Measurements from ENCODE around the gene GOT1.

The GOT1 gene

DNA sequence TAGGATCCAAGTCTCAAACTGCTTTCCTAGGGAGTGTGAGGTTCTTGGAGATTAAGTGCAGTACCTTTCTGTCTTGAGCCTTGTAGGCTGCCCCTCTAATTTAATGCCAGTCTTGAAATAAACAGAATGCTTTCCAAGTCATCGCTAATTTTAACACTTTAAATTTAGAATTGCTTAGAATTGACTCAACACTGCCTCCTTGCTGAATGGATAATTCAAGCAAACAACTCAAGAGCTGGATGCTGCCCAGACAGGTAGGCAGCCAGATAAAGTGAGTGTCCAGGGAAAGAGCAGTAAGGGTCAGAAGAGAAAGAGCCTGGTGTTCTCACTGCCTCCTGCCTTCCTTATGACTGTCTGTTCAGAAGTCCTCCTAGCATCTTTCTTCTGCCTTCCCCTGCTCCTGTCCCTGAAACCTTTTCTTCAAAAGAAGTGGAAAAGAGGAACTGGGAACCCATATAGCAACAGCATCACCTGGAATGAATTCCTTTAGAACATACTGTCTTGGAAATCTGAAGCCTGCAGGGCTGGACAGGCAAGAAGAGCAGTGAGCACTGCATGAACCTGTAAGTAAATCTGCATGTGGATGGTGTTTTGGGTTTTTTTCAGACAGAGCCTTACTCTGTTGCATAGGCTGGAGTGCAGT lies 3.1 kb upstream of the GOT1 start:
- DNase-seq (ENCODE audit: low read depth): no peak

DNA sequence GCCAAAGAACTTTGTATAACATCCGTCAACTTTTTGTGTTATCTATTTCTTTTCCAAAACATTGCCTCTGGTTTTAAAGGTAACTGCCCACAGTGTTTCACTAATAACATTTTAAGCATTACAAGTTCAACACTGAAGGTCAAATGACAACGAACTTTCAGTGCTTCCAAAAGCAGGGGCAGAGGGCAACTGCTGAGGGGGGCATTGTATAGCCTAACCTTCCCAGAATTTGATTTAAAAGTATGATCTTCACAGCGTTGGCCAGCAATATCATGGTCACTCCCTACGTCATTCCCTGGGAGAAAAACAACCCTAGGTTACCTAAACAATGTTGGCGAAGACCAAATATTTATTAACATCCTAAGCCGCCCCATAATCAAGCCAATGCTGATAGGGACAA lies 2.5 kb upstream of the GOT1 start:
- DNase-seq (ENCODE audit: low read depth): no peak

DNA sequence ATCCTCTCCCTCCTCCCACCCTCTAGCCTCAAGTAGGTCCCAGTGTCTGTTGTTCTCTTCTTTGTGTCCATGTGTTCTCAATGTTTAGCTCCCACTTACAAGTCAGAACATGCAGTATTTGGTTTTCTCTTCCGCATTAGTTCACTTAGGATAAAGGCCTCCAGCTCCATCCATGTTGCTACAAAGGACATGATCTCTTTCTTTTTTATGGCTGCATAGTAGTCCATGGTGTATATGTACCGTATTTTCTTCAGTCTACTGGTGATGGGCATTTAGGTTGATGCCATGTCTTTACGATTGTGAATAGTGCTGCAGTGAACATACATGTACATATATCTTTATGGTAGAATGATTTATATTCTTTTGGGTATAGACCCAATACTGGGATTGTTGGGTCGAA lies 1.6 kb upstream of the GOT1 start:
- DNase-seq (ENCODE audit: low read depth): no peak

DNA sequence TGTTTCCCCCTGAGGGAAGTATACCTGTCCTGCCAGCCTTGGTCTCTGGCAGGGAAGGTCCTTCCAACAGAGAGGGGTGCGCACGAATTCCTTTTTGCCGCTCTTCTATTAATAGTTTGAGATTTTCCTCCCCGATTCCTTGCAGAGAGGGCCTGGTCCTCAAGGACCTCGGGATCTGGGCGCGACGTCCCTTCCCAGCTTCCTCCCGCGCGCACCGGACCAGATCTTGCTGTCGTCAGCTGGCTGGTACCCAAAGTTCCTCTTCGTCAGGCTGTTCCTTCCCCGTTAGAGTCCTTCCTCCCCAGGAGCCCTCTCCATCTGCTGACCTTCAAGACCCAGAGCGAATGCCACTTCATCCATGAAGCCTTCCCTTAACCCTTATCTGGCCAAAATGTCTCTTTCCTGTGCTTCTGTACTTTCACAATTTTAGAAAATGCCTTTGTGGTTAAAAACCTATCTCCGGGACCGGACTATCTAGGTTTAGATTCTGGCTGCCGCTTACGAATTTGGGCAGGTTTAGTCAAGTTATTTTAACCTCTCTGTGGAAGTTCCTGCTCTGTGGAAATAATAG lies 851 bp upstream of the GOT1 start:
- no peak for DNase-seq (ENCODE audit: low read depth)

DNA sequence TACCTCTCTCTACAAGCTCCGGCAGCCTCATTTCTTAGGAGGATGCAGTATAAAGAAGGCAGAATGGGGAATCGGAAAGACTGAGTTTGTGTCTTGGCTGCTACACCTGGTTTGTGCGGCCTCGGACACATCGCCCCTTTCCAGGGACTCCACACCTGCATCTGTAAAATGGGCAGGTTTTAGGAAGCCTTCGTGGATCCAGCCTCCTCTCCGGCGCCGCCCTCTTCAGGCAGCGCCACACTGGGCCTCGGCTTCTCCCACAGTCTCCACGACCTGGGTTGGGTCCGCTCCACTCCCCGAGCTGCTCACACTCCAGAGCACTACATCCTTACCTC lies 341 bp downstream of the GOT1 start:
- DNase-seq (ENCODE audit: low read depth): no peak

DNA sequence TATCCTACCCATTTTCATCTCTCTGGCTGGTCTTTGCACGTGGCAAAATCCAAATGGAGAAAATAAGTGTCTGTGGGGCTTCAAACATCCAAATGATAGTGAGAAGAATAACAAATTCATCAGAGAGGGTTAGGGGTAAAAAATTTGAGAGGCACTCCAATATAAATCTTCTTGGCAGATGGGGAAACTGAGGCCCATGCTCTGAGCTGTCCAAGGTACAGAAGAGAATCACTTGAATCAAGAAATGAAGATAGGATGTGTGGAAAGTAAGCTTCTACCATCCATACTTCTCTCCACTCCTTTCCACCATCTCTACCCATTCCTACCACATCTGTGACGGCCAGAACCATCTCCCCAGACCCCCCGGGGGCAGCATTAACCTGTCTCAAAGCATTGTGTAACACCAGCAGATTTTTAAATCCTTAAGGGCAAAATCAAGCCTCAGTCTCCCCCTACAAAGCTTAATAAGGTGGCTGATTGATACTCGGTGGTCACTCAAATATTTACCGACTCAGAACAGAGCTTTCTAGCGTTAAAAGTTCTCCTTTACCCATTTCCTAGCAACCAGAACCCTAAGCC lies 818 bp downstream of the GOT1 start:
- no peak for DNase-seq (ENCODE audit: low read depth)

DNA sequence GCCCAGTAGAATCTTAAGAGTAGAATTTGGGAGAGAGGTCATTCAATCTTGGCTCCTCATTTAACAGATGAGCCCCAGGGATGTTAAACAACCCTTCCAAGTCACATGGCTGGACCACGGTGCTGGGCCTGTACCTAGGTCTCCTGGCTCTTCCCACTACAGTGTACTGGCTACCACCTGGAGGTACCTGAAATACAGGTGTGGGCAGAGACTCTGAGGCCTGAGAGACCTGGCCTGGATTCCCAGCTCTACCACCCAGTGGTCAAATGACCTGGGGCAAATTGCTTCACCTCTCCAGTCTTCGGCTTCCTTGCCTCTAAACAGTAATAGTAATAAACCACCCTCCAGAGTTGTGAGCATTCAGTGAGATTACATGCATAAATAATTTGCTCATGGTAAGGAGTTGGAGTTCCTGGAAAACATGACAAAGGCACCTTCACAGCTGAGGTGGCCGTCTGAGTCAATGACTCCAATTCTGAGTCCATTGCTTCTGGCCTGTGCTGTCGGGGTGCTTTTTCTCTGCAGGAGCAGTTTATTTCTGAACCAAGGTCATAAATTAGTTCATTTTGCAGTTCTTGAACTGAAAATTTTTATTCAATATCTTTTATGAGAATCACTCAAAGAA lies 2.7 kb downstream of the GOT1 start:
- DNase-seq (ENCODE audit: low read depth): no peak

DNA sequence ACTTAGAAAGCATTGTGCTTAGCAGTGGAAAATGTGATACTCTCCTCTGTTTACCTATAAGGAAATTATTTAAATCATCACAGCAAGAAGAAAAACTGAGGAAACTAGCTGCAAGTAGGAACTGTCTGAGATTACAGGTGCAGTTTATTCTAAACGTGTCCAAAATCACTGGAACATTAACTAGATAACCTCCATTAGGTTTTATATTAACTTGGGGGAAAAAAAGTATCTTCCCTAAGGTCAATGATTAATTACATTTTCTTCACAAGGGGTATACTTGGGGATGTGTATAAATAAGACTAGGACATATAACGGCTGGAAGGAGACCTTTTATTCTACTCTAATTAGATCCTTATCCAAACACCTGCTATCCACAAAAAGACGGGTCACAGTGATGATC lies 3.7 kb downstream of the GOT1 start:
- DNase-seq (ENCODE audit: low read depth): no peak

DNA sequence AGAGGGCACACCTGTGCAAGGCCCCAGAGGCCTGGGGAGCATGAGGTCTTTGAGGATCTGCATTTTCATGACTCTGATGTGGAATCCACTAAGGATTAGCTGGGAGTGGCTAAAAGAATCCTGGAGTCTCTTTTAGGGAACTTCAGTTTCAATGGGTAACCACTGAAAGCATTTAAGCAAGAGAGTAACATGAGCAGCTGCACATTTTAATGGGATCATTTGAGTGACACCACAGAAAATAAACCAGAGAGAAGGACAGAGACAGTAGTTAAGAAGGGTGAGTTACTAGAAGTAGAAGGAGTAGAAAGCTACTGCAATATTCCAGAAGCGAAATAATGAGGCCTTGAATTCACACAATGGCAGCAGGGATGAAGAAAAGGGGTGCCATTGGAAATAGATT lies 5.2 kb downstream of the GOT1 start:
- DNase-seq (ENCODE audit: low read depth): no peak

DNA sequence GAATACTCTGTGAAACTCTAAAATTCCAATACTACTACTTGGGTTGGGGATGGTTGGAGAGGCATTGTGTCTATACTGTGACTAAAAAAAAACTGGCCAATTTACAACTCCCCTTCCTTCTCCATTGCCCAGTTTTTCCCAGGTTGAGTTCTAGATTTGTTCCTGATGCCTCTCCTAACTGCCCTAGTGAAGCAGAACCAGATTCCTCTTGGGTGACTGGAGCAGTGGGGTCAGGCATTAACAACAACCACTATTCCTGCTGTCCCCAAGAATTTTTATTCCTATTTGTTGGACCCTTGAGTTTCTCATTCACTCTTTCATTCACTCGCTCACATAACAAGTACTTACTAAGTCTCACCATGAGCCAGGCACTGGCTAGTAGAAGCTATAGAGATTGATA lies 5.8 kb downstream of the GOT1 start:
- DNase-seq (ENCODE audit: low read depth): no peak

DNA sequence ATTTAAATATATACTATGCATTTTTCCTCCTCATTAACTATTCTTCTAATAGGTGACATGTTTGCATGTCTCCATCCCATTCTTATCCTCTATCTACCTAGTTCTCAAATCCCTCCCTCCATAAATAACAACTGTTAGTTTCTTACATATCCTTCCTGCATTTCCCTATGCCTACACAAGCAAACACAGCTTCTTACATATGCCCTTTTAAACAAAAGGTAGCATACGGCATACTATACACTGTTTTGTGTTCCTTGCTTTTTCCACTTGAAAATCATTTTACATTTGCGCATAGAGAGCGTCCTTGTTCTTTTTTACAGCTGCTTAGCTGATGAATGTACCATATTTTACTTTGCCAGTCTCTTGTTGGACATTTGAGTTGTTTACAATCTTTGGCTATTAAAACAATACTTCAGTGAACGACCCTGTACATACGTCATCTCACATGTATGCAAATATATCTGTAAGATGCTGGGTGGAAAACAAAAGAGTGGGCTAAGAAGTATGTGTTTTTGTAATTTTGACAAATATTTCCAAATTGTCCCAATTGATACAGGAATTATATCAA lies 7.8 kb downstream of the GOT1 start:
- DNase-seq (ENCODE audit: low read depth): no peak

DNA sequence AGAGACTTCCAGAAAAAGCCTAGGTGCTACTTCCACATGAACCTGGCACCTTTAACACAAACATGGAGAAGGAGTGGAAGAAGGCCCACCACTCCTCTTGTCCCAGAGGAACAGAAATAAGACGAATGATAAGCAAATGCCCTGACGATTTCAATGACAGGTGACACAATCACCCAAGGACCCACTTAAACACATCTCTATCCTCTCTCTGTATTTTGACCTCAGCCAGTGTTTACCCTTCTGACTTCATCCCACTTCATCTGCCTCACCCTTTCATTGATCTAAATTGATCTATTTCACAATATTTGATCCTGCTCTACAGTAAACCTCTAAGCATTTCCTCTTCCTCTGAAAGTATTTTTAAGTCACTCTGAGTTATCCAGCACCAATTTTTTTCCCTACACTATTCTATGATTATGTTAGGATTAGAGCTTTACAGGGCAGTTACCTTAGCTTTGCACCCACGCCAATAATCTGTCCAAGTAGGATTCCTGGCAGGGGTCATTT lies 9.1 kb downstream of the GOT1 start:
- no peak for DNase-seq (ENCODE audit: low read depth)

DNA sequence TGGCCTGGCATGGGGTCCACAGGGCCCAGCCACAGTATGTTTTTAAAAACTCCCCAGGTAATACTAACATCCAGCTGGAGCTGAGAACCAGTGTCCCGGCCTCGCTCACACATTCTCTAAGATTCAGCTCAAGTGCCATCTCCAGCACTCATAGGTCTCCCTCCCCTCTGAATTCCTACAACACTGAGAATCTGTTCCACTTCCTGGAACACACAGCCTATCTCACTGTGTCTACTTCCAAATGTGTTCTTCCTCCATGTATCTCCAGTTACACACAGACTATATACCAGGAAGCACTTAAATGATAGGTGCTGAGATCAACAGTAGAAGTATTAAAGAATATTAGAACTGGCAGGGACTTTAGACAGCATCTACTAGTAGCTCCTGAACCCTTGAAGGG lies 10.7 kb downstream of the GOT1 start:
- DNase-seq (ENCODE audit: low read depth): no peak

DNA sequence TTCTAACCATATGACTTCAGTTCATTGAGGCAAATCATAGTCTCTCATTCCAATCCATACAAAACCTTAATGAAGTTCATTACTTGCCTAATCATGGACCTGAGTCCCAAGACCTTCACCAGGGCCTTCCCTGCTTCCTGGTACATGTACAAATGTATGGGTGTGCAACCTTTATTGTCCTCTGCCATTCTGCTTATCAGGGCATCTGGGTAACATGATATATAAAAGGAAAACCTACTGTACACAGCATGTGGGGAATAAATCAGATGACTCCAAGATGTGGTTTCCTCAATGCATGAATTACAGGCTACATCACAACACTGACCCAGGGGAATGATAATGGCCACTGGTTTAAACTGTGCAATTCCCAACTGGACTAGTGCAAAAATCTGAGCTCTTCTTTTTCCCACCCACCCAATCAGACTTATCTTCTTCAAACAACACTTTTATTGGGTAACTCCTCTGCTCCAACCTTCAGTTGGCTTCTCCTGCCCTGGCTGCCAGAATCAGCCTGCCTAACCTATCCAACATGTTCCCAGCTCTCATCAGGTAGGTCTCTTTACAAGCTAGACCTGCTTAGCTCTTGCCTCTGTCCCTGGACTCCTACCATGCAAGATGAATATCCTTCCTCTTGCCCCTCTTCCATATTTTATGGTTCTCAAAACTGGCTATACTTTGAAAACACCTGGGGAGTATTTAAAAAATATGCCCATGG lies 11.4 kb downstream of the GOT1 start:
- DNase-seq (ENCODE audit: low read depth): no peak

DNA sequence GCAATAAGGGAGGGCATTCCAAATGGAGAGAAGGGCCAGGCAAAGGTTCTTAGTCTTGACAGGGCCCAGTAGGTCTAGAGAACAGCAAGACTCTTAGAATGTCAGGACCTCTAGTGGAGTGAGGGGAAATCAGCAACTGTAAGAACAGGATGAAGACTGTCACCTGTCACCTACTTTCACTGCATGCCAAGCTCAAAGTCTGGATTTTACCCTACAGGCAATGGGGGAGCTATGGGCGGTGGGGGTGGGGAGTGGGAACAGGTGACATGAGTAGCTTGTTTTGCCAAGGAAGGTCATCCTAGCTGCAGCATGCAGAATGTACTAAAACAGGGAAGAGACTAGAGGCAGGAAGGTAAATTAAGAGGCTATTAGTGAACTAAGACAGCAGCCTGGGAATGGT lies 18.3 kb downstream of the GOT1 start:
- no peak for DNase-seq (ENCODE audit: low read depth)

DNA sequence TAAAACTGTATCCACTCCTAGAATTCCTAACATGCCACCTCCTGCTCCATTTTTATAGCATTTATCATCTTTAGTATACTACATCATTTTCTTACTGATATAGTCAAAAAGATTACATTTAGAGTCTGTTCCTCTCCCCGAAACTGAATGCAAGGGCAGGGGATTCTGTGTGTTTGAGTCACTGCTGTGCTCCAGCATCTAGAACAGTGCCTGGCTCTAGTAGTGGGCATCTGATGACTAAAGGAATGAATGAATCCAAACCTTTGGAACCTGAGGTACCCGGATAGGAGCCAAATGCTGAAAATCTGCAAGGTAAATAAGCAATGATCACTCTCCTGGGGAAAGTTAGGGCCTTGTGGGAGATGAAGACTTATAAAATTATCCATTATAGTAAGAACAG lies 18.9 kb downstream of the GOT1 start:
- no peak for DNase-seq (ENCODE audit: low read depth)

DNA sequence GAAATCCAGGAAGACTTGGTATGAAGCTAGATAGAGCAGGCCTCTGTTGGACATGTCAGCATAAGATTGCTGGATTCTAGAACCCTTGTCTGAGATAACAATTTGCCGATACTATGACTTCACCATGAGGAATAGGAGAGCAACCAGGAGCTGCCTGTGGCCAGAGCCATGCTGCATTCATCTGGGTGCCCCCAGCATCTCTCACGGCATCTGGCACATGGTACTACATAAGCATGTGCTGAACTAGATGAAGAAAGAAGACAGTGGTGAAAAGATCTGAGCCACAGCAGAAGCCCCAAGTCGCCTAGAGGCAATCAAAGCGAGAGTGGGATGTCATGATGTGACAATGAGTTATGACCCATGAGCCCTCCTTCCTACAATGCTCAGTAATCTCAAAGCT lies 19.5 kb downstream of the GOT1 start:
- DNase-seq (ENCODE audit: low read depth): no peak

DNA sequence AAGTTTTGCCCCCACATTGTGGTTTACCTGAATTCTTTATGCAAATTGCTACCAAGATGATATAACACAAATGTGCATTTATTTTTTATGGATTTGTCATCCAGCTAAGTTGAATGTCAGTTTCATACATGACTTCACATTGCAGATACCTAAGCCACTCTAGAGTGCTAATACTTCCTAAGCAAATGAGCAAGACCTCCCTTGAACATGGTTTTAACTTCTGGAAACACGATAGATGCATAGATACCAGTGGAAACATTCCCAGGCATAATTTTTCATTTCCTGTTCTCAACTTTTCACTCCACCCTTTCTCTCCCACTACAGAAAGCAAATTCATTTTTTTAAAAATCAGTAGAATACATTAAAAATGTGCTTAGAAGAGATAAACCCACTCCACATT lies 20.3 kb downstream of the GOT1 start:
- DNase-seq (ENCODE audit: low read depth): no peak

DNA sequence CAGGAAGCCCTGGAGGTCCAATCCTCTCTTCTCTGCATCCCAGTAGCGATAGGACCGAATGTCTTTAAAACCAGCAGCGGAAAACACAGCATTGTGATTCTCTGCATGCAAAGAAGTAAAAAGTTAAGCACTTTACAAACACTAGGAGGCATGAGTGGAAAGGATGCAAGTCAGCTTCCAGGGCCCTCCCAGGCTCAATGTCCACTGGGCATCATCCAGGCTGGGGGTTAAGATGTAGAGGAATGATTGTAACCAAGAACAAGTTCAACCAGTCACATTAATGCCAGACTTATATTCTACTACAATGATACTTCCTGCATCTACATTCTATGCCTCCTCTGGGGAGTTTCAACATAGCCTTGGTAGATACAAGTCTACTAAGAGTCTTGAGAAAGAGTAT lies 24.3 kb downstream of the GOT1 start:
- no peak for DNase-seq (ENCODE audit: low read depth)

DNA sequence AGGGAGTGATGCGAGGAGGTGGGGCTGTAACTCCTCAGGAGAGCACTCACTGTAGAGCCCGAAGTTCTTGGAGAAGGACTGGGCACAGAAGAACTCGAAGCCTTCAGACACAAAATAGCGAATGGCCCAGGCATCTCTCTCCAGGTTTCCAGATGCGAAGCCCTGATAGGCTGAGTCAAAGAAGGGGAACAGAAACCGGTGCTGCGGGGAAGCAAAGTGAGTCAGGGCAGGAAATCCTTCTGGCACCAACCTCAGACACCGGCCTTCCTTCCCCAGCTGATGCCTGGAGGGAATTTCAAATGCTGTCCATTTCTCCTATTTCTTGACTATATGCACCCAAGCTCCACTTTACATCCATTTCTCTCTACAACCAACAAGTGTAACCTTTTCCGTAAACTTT lies 26.8 kb downstream of the GOT1 start:
- DNase-seq (ENCODE audit: low read depth): no peak

DNA sequence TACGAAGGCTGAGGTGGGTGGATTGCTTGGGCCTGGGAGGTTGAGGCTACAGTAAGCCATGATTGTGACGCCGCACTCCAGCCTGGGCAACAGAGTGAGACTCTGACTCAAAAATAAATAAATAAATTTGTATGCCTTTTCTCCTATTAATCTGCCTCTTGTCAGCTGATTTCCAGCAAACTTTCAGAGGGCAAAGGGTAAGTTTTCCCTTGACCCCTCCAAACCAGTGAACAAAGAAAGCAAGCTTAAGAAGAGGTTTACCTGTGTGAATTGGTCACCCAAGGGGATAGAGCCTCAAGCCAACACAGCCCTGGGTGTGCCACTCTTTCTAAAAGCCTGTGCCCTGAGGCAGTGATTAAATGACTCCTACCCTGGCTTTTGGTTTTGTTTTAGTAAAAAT lies 30.8 kb downstream of the GOT1 start:
- no peak for DNase-seq (ENCODE audit: low read depth)

DNA sequence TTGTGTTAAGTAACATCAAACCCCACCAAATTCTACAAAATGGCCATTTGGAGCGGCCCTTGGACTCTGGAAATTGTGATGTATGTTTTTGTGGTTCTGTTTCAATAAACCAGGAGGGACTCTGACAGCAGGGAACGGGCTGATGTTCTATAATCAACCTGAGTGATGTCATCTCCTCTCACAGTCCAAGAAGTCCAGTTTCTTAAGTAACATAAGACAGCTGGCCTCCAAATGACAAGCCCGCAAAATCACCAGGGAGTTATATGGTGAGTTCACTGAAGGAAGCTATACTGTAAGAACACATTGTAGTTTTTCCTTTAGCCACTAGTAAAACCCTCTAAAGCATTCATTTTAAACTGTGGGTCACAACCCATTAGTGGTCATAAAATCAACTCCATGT lies 34.0 kb downstream of the GOT1 start:
- DNase-seq (ENCODE audit: low read depth): no peak

All from activated gamma-delta T cell treated with anti-CD3 and anti-CD28 coated beads, Interleukin-2, amount 50 U/mL, for 16 hours (primary cell).